NCI-H2196 treated with DMSO at 0.1 percent for 48 hours (cell line): ENCODE results near the gene OPCML.

ENCODE experiments used
- DNase-seq: peaks from one replicate; lab custom pipeline; 2025; ENCODE audit not compliant: unreplicated experiment; lab: John Stamatoyannopoulos, UW

Gene OPCML

DNA sequence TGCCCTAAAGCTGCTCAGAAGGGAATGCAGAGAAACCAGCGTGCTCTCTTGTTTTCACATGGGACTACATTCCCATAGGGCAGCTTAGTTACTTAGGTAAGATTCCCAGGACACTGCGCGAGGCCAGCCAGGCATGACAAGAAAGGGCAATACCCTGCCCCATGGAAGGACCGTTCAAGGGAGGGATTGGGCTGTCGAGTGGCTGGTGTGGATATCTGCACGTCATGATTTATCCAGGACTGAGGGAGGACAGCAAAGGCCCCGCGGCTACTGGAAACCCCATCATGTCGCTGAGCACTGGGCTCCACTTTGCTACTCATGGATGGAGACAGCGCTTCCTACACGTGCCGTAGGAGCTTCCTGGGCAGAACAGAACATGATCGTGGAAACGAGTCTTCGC, 169.4 kb downstream of the OPCML start:
- DNase-seq: no peak

DNA sequence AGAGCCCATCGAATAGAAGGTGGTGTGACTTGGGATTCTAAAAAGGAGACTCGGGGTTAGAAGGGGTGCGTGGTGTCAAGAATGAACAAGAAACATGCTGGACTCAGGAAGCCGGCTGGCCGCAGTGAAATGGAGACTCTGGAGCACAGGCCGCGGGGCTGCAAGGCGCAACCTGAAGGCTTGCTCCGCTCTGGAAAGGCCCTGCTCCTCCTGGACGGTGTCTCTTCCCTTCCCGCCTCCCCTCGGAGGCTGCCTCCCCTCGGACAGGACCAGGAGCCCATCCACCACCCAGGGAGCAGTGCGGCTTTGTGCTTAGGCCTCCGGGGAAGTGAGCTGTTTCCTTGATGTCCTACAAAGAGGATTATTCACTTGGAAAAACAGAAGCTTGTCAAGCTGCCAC, 170.1 kb downstream of the OPCML start:
- no peak for DNase-seq

DNA sequence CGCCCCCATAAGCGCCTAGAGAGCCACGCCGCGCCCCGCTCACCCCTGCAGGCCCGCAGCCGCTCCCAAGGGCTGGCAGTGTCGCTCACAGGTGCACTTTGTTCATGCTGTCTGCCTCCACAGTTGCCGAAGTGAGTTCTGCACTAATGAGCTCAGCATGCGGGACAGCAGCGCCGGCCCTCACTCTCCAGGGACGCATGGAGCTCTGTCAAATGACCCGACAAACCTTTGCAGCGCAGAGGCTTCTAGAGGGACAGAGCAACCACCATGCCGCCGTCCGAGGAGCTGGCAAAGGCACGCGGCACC, 170.7 kb downstream of the OPCML start:
- DNase-seq: no peak

DNA sequence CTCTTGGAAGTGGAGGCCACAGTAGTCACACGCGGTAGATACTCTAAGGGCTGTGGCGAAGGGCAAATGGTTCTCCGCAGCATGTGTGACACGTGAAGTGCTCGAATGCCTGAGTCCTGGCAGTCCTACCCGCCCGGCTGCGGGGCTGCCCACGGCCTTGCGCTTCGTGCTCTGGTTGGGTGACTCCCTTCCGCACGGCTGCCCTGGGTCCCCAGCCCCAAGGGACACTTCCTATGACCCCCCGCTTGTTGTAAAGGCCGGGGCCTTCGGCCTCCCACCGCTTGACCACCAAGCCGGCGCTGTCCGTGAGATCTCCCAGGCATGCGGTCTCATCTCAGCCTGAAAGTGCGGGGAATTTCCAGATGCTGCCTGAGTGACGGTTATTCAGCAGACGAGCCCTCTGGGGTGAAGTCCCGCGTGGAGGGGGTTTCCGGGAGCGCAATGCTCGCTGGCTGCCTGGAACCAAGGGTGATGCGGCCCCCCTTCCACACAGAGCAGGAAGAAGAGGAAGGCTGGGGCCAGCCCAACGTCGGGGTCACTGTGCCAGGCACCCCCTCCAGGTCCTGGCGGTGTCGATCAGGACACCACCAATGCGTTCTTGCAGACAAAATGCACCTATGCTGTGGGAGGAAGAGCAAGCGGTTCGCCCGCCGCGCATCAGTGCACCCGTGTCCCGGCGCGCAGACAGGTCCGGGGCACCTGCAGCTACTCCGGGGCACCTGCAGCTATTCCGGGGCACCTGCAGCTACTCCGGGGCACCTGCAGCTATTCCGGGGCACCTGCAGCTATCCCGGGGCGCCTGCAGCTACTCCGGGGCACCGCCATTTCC, 171.2 kb downstream of the OPCML start:
- DNase-seq: no peak

DNA sequence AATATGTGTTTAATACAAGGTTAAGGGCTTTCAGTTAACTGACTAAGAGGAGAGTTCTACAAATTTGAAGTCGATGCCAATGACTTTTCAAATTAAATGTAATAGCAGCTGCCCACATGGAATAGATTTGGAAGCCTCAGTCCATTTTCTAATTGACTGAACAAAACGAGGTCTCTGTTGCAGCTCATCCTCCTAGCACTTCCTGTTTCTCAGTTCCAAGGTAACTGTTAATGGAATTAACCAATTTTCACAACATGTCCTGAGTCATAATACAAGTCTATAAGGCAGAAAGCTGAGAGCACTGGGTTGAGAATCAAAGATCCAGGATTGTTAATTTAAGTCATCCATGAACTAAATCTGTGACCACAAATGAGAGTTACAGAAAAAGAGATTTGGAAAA, 177.2 kb downstream of the OPCML start:
- no peak for DNase-seq

DNA sequence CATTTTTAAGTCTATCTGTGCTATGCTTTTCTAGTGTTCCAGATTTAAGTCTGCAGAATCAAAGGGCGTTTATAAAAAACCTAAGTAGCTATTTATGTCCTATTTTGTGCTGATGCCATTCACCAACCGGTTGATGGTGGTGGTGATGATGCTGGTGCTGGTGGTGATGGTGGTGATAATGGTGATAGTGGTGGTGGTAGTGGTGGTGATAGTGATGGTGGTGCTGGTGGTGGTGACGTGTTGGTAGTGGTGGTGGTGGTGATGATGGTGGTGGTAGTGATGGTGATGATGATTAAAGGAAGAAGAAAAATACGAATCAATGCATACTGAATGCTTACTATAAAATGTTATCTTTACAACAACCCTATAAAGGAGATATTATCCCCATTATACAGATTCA, 178.2 kb downstream of the OPCML start:
- DNase-seq: no peak

DNA sequence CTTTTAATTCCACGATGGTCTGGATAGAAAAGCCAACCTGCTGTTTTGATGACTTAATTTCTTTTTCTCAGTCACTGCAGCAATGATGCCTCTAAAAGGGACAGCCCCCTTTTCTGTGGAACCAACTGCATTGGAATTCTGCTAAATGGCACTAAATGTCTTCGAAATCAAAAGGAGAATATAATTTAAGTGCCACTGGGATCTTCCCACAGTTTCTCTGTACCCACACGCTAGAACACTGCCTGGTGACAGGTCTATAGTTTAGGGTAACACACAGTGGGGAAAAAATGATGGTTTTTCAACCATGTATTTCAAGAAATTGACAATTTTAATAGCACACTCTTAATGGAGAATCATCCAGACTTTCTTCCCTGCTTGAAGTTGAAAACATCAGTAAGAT, 182.3 kb downstream of the OPCML start:
- no peak for DNase-seq

DNA sequence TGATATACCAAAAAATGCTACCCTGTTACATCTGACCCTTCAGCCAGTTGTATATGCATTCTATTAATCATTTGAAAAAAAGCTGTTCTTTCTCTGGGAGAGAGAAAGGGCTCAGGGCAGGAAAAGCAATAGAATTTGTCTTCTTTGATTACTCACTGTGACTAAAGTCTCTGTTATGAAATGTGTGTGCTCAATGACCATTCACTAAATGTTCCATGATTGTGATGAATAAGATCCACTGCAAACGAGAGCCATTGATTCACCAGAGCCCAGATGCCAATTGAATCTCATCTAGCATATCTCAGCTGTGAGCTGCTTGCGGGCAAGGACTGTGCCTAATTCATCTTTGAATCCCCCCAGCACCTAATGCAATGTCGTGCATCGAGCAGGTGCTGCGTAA, 184.3 kb downstream of the OPCML start:
- DNase-seq: no peak

DNA sequence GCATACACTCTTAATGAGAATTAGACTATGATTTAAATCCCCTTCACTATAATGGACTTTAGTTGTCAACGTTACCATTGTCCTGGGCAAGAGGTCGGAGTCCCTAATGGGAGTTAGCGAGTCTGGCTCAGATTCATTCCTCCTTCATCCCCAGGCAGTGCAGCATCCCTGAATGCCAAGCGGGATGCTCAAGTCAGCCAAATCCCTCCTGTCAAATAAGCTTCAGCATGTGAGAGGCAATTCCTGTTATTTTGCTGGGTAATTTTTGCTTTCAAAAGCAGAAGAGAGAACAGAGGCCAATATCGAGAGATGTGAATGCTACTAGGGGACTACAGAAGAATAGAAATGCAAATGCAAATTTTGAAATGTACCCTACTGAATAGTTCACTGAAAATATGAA, 186.2 kb downstream of the OPCML start:
- no peak for DNase-seq

DNA sequence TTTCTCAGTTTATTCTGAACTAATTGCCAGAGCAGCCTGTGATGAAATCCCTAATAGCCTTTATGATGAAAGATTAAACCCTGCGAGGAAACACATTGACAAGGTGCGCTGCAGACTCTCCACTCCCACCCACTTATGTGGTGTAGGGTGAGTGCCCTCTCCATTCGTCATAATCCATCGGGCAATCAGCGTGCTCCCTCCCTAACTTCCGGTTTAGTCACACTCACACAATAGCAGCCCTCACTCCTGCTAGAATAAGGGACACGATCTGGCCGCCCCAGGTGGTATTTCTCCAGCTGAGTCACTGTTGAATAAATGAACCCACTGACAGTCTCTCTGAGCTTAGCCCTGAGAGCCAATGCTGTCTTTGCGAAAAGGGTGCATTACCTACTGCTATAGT, 188.3 kb downstream of the OPCML start:
- no peak for DNase-seq

DNA sequence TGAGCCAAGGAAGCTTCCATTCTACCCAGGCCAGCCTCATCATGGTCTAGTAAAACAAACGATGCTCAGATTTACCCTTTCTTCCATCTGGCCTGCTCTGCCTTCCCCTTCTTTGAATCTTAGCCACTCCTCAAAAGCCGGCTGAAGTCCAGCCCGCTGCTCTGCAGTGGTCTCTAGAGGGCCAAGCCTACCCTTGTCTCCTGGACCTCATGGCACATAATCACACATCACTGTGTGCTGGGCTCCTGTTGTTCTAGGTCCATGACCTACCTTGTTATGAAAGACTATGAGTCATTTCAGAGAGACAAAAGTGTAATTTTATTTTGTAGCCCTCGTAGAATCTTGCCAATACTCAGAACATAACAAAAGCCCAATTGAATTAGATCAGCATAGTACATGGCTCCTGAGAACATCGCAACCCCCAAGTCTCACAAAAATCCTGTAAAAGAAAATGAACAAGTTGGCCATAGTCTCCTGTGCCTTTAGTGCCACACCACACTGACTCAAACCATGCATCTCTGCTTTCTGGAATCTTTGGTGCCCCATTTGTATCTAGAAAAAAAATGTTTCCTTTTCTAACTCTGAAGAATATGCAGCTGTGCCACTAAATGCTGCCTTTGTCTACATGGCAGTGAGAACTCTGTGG, 192.7 kb downstream of the OPCML start:
- no peak for DNase-seq

DNA sequence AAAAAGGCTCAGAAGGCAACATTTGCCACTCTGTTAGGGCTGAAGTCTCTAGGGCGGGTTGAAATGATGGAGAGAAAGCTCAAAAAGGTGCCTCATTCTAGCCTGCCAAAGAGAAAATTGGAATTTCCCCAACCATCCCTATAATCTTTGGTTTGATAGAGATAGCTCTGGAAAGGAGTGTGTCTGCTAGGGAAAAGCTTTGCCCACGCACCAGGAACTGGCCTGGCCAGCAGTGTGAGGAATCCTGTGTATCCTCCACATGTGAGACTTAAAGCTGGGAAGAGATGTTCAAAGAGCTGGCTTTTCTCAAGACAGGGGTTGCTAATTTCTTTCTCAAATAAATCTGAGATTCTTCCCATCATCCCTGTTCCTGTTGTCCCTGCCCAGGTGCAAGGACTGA, 193.7 kb downstream of the OPCML start:
- no peak for DNase-seq

DNA sequence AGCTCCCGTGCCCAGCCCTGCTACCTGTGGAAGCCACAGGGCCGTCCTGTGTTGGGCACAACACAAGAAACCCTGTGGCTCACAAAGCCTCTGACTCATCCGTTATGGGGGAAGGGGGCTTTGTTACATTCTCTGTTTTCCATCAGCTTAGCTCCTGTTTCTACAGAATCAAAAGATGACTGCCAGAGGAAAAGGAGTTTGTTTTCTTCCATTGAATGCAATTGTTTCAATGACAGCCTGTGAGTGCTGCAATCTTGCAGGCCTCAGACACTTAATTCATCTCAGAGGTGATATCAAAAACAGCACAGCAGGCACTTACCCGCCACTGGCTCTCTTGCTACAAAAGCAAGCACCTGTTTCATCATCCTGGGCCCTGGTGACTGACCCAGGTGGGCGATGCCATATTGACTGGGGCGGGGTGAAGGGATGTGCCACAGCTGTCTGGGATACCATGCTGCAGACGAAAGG, 194.3 kb downstream of the OPCML start:
- DNase-seq: no peak

DNA sequence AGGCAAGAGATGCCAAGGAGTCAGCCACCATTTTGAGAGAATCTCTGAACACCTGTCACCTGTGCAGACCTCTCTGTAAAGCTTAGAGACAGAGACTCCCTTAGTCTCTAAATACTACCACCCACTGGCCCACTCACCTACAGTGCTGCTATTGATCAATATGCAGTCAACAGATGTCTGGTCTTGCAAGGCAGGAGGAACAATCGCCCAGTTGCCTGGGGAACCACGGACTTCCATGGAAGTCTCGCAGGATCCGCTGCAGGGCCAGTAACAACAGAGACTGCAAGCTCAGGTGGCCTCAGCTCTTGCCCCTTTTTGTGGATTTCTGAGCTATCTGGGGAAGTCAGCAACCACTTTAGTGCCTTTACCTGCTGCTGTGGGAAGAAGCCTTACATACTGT, 195.1 kb downstream of the OPCML start:
- DNase-seq: no peak

DNA sequence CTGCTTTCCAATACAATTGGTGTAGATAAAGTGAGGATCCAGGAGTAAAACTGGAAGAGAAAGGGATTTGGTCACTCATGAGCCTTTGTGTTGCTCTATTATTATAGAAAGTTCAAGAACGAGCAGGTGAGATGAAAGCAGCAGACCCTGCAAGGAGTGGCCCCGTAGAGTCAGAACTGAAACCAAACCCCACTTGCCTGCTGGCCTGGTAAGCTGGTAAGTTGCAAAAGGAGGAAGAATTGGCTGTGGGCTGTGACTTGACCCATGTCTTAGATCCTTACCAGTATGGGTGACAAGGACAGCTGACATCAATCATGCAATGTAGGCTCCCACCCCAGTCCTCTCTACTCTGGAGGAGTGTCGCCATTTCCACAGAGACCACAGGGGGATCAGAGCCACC, 201.3 kb downstream of the OPCML start:
- no peak for DNase-seq

DNA sequence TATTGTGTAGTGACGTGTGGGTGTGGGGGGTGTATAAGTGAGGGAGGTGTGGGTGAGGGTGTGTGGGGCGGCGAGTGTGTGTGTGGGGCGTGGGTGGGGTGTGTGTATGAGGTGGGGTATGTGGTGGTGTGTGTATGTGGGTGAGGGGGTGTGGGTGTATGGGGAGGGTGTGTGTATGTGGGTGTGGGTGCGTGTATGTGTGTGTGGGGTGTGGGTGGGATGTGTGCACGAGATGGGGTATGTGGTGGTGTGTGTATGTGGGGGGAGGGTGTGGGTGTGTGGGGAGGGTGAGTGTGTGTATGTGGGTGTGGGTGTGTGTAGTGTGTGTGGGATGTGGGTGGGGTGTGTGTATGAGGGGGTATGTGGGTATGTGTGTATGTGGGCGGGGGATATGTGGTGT, 205.5 kb downstream of the OPCML start:
- no peak for DNase-seq

DNA sequence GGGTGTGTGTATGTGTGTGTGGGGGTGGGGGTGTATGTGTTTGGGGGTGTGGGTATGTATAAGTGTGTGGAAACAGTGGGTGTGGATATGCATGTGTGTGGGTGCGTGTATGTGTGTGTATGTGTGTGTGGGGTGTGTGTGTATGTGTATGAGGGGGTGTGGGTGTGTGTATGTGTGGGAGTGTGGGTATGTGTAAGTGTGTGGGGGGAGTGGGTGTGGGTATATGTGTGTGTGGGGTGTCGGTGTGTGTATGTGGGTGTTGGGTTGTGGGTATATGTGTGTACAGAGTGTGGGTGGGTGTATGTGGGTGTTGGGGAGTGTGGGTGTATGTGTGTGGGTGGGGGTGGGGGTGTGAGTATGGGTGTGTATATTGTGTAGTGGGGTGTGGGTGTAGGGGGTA, 206.0 kb downstream of the OPCML start:
- no peak for DNase-seq

DNA sequence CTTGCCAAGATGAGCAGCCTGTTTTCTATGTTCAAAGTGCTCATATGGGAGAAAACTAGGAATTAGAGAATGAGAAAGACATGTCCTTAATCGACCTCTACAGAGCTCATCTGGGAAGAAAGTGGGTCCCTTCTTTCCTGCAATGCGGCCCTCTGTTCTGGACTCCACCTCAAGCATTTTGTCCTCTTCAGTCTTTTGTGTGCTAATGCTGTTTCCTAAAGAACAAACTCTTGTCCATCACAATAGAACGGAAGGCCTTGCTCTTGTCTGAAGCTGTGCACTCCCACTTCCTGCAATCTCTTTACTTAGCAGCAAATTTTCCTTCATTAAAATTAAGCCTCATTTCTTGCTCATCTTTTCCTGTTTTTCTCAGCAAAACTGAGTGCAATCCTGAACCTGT, 206.6 kb downstream of the OPCML start:
- no peak for DNase-seq

DNA sequence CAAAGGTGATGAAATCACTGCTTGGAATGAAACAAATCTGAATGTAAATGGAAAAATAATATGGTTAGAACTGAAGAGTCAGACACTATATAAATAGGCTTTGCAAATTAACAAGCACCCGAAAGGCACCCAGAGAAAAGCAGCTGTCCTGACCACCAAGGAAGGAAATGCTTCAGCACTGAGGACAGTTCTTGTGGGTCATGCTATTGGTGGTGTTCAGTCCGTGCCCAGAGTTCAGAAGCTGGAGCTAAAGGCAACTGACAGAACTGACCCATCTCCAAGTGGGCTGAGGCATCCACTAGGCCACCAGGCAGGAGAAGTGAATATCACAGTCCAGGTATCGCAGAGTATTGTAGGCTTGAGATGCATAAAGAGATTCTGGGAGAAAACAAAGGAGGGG, 208.9 kb downstream of the OPCML start:
- no peak for DNase-seq

DNA sequence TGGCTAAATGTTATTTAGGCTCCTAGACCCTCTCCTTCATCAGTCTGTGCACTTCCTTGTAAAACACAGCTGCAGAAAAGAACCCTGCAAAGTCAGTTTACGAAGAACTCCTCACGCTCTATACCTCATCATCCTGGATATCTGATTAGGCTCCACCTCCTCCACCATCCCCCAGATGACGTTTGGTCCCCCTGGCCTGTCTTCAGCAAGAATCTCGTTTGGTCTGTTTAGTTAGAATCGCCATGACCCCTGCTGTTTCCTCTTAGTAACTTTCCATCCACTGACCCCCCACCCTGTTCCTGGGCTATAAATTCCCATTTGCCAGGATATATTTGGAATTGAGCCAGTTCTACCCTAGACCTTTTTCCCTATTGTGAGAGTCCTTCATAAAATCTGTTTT, 214.1 kb downstream of the OPCML start:
- no peak for DNase-seq

DNA sequence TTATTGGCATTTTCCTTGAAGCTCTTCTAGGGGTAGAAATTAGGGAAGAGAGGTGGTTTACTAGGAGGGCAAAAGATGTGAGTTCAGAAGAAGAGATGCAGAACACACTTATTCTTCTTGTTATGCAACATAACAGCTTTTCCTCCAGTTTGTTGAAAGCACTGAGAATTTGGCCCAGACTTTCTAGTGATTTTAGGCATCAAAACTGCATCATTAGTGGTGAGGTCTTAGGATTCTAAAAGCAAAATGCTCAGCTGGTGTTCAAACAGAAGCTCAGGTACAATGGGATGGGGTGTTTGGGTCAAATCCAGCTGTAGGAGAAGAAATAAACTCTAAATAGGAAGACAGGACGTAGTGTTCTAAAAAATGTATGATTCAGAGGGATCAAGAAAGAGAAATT, 221.1 kb downstream of the OPCML start:
- no peak for DNase-seq

DNA sequence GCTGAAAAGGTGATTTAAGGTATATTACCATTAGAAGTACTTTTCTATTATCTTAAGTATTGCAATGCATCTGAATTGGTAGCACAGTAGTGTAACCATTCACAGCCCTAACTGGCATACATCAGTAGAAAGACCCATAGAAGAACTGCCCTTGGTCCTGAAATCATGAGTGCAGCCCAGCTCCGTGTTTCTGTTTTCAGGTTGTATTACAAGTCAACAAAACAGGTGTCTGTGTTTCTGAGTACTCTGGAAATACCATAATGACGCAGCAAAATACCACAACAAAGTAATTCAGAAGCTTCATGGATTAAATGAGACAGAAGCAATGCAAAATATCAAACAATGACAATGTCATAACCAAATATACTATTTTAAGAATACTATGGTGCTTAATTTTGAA, 226.3 kb downstream of the OPCML start:
- no peak for DNase-seq
